Measurements from ENCODE around the gene HS3ST5.
"Not testable (repeated sequence)": the region's sequence is repeated elsewhere in the genome, so short reads cannot be mapped to it uniquely, and the experiment has no call there.

DNA sequence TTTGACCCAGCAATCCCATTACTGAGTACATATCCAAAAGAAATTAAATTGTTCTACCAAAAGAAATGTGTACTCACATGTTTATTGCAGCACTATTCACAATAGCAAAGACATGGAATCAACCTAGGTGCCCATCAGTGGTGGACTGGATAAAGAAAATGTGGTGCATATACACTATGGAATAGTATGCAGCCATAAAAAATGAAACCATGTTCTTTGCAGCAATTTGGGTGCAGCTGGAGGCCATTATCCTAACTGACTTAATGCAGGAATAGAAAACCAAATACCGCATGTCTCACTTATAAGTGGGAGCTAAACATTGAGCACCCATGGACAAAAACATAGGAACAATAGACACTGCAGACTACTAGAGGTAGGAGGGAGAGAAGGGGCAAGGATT lies 262.4 kb downstream of the HS3ST5 start:
- TF ChIP-seq, protein P1, sequence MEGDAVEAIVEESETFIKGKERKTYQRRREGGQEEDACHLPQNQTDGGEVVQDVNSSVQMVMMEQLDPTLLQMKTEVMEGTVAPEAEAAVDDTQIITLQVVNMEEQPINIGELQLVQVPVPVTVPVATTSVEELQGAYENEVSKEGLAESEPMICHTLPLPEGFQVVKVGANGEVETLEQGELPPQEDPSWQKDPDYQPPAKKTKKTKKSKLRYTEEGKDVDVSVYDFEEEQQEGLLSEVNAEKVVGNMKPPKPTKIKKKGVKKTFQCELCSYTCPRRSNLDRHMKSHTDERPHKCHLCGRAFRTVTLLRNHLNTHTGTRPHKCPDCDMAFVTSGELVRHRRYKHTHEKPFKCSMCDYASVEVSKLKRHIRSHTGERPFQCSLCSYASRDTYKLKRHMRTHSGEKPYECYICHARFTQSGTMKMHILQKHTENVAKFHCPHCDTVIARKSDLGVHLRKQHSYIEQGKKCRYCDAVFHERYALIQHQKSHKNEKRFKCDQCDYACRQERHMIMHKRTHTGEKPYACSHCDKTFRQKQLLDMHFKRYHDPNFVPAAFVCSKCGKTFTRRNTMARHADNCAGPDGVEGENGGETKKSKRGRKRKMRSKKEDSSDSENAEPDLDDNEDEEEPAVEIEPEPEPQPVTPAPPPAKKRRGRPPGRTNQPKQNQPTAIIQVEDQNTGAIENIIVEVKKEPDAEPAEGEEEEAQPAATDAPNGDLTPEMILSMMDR (IDR thresholded peaks at IDR 0.05), result not testable (repeated sequence)
- TF ChIP-seq POLR2A, EP300 (IDR thresholded peaks at IDR 0.05): not testable (repeated sequence)
